ENCODE data around the gene ANKRD34A. TPM values are rescaled to one million over a fixed set of nuclear protein-coding genes. Genes with fewer than 3 reads are reported as not detected.
"Not testable (repeated sequence)": the region's sequence is repeated elsewhere in the genome, so short reads cannot be mapped to it uniquely, and the experiment has no call there.

The ANKRD34A gene
- total RNA-seq, 1 donor from 2014 or later, result 1.7 TPM

DNA sequence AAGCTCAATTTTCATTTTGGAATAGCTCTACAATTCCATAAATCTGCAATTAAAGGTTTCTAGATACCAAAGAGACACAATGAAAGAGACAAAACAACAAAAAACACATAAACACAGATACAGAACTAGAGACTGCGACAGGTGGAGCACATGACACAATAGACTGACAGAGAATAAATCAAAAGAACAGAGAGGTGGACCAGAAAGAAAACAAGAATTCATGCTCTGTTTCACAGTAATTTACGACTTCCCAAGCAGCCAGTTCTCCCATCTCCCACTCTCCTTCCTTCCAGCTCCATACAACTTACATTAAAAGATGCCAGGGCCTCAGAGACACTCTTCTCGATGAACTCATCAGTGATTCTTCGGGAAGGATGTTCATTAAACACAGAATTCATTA lies 22.0 kb downstream of the ANKRD34A start:
- DNase-seq (ENCODE audit: extremely low spot score in 2 of 2), result no peak
- Histone ChIP-seq H3K27ac (peak overlapping the region; percentile 55), H3K36me3 (peaks cover 0 to 11% of the 10 kb centered on the region in 2 donors), H3K27me3 (no peaks in the 10 kb centered on the region), H3K9me3 (no peaks in the 10 kb centered on the region), H3K4me1 (peaks cover 13% of the 10 kb centered on the region), H3K4me3 (no peak overlapping the region)
- no peak for TF ChIP-seq POLR2A (IDR thresholded peaks at IDR 0.05)
- no peak for TF ChIP-seq POLR2AphosphoS5 (IDR thresholded peaks at IDR 0.05; ENCODE audit: insufficient read depth in 1 of 2, low read depth in 1 of 2)
- TF ChIP-seq, protein P1, sequence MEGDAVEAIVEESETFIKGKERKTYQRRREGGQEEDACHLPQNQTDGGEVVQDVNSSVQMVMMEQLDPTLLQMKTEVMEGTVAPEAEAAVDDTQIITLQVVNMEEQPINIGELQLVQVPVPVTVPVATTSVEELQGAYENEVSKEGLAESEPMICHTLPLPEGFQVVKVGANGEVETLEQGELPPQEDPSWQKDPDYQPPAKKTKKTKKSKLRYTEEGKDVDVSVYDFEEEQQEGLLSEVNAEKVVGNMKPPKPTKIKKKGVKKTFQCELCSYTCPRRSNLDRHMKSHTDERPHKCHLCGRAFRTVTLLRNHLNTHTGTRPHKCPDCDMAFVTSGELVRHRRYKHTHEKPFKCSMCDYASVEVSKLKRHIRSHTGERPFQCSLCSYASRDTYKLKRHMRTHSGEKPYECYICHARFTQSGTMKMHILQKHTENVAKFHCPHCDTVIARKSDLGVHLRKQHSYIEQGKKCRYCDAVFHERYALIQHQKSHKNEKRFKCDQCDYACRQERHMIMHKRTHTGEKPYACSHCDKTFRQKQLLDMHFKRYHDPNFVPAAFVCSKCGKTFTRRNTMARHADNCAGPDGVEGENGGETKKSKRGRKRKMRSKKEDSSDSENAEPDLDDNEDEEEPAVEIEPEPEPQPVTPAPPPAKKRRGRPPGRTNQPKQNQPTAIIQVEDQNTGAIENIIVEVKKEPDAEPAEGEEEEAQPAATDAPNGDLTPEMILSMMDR (IDR thresholded peaks at IDR 0.05), result no peak
- intact Hi-C loops (cut with DNase I), result no loop called here

DNA sequence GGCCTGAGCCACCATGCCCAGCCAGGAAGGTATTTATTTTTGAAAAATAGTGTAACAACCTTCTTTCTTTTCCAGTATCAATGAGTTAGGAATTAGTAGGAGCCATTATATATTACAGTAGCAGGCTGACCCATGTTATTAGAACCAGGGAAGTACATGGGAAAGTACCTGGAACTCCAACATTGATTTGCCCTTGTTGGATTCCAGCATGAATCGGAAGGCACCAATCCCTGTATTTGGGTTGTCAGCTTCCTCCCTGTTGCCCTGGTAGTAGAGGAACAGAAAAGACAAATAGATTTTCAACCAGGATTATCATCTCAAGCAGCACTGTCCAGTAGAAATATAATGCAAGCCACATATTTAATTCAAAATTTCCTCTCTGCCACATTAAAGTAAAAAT lies 26.9 kb downstream of the ANKRD34A start:
- Histone ChIP-seq H3K36me3 (peaks cover 0 to 33% of the 10 kb centered on the region in 2 donors), H3K27ac (no peak overlapping the region), H3K4me3 (no peak overlapping the region), H3K9me3 (no peaks in the 10 kb centered on the region), H3K4me1 (no peaks in the 10 kb centered on the region), H3K27me3 (no peaks in the 10 kb centered on the region)
- intact Hi-C loops (cut with DNase I), result no loop called here
- TF ChIP-seq POLR2AphosphoS5 (IDR thresholded peaks at IDR 0.05; ENCODE audit: insufficient read depth in 1 of 2, low read depth in 1 of 2) (no peak), POLR2A (IDR thresholded peaks at IDR 0.05) (no peak)
- TF ChIP-seq, protein P1 (IDR thresholded peaks at IDR 0.05), result no peak
- DNase-seq (ENCODE audit: extremely low spot score in 2 of 2), result no peak

DNA sequence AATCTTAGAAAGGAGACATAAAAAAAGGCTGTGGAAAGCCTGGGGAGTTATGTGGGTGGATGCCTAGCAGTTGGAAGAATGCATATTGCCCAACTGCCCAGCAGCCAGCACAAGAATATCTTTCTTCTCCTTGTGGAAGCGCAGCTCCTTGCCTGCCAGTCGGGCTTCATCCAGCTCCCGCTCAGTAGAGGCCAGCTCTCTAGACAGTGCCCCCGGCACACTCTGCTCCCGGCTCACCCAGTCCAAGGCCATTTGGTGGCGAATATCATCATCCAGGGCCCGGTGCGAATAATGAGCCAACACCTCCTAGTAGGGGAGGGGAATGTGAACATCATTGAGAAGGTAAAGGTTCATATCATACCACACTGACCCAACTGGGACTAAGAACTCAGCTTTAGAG lies 28.1 kb downstream of the ANKRD34A start:
- Histone ChIP-seq H3K9me3 (no peaks in the 10 kb centered on the region), H3K27ac (no peak overlapping the region), H3K4me3 (no peak overlapping the region), H3K4me1 (no peaks in the 10 kb centered on the region), H3K36me3 (peaks cover 0 to 33% of the 10 kb centered on the region in 2 donors), H3K27me3 (no peaks in the 10 kb centered on the region)
- TF ChIP-seq, protein P1 (IDR thresholded peaks at IDR 0.05), result no peak
- TF ChIP-seq POLR2A (IDR thresholded peaks at IDR 0.05), result no peak
- TF ChIP-seq POLR2AphosphoS5 (IDR thresholded peaks at IDR 0.05; ENCODE audit: insufficient read depth in 1 of 2, low read depth in 1 of 2), result no peak
- DNase-seq (ENCODE audit: extremely low spot score in 2 of 2), result no peak
- intact Hi-C loops (cut with DNase I), result no loop called here

DNA sequence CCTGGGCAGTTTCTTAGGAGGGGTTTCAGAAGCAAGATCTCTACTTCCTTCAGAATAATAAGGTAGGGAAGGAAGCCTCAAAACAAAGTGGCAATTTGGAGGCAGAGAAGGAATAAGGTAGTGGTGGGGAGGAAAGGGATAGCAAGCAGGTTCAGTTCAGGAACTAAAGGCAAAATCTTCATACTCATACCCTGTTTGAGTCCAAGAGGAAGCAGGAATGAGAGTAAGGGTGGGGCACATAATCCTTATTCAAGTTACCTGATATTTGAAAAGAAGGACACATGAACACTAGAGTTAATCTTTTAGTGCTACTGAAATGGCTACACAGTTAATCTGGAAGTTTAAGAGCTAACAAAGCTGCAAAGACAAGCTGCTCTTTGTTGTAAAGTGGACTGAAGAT lies 28.7 kb downstream of the ANKRD34A start:
- H3K4me1 ChIP-seq, result no peaks in the 10 kb centered on the region
- H3K27me3 ChIP-seq, result no peaks in the 10 kb centered on the region
- peaks cover 0 to 33% of the 10 kb centered on the region in 2 donors for H3K36me3 ChIP-seq
- intact Hi-C loops (cut with DNase I), result no loop called here
- TF ChIP-seq POLR2AphosphoS5 (IDR thresholded peaks at IDR 0.05; ENCODE audit: insufficient read depth in 1 of 2, low read depth in 1 of 2), result no peak
- TF ChIP-seq, protein P1 (IDR thresholded peaks at IDR 0.05), result no peak
- no peak for TF ChIP-seq POLR2A (IDR thresholded peaks at IDR 0.05)
- H3K9me3 ChIP-seq, result no peaks in the 10 kb centered on the region
- H3K4me3 ChIP-seq, result no peak overlapping the region
- no peak for DNase-seq (ENCODE audit: extremely low spot score in 2 of 2)
- H3K27ac ChIP-seq, result no peak overlapping the region

DNA sequence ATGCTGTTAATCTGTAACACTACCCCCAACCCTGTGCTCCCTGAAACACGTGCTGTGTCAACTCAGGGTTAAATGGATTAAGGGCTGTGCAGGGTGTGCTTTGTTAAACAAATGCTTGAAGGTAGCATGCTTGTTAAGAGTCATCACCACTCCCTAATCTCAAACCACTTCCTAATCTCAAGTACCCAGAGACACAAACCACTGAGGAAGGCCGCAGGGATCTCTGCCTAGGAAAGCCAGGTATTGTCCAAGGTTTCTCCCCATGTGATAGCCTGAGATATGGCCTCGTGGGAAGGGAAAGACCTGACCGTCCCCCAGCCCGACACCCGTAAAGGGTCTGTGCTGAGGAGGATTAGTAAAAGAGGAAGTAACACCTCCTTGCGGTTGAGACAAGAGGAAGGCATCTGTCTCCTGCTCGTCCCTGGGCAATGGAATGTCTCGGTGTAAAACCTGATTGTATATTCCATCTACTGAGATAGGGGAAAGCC lies 31.8 kb downstream of the ANKRD34A start:
- Histone ChIP-seq H3K36me3 (peaks cover 0 to 33% of the 10 kb centered on the region in 2 donors), H3K4me1 (peaks cover 12% of the 10 kb centered on the region)
- H3K27me3 ChIP-seq; H3K4me3 ChIP-seq; H3K9me3 ChIP-seq; H3K27ac ChIP-seq; intact Hi-C loops (cut with DNase I); DNase-seq (ENCODE audit: extremely low spot score in 2 of 2): not testable (repeated sequence)

Data from vagina (tissue), 2 donors.